Endothelial cell of umbilical vein (primary cell): ENCODE measurements around the gene FBXO24. TPM values are rescaled to one million over a fixed set of nuclear protein-coding genes. Genes with fewer than 3 reads are reported as not detected.

Experiments
- BruUV-seq: library from RNA; stranded (reverse); fragments of 400-500 nt; replicated peaks from 2 replicates; lab custom pipeline; 2021; lab: Mats Ljungman, UMichigan
- CTCF ChIA-PET: fragments of 300-600, 350-600 bp; sonication (Branson Sonifier 250); formaldehyde crosslinking; loops from one replicate; lab custom pipeline; 2021; ENCODE audit warnings: antibody characterized with exemption, inconsistent platforms; lab: Charles Lee
- POLR2A ChIA-PET: fragments of 300-600, 350-600 bp; sonication (Branson Sonifier 250); formaldehyde crosslinking; loops from one replicate; lab custom pipeline; 2021; ENCODE audit warnings: antibody characterized with exemption, inconsistent platforms; lab: Charles Lee
- DNase-seq: peaks from one replicate; pipeline ENCODE4 v3.0.0-alpha.2; 2011; ENCODE audit warnings: low read depth, low spot score
- FAIRE-seq: peaks from 2 replicates; lab custom pipeline; 2011; peaks lifted over from hg19 to GRCh38; lab: Jason Lieb, UNC
- H2AFZ ChIP-seq: 2 replicates; pipeline ENCODE4 v1.6.0; 2012; ENCODE audit warnings: low read depth, low read length, control low read depth, inconsistent platforms
- H3K27ac ChIP-seq: 2 replicates; pipeline ENCODE4 v1.5.1; 2011; ENCODE audit warnings: low read depth, mild to moderate bottlenecking, control low read depth, low read length, moderate library complexity; ENCODE audit not compliant: insufficient read depth
- H3K27me3 ChIP-seq, 2 experiments: 2 replicates each; pipeline versions ENCODE4 v1.6.0 to v1.6.1; 2011; ENCODE audit warnings: low read length in 2 of 2, mixed read lengths in 1 of 2; ENCODE audit not compliant: control insufficient read depth in 2 of 2, insufficient read depth in 2 of 2
- H3K36me3 ChIP-seq, 2 experiments: 2 replicates in 1 of 2; 3 replicates in 1 of 2; pipeline ENCODE4 v1.5.1; 2011; ENCODE audit warnings: low read length in 2 of 2, mild to moderate bottlenecking in 1 of 2, moderate library complexity in 1 of 2; ENCODE audit not compliant: control insufficient read depth in 2 of 2, insufficient read depth in 2 of 2; ENCODE audit errors: extremely low read depth in 1 of 2
- H3K4me1 ChIP-seq: 3 replicates; pipeline ENCODE4 v1.5.1; 2011; ENCODE audit warnings: mild to moderate bottlenecking, low read length; ENCODE audit not compliant: control insufficient read depth, insufficient read depth; ENCODE audit errors: extremely low read depth
- H3K4me2 ChIP-seq: 2 replicates; pipeline ENCODE4 v1.6.1; 2011; ENCODE audit warnings: low read length, control low read depth, mixed read lengths; ENCODE audit not compliant: insufficient read depth
- H3K4me3 ChIP-seq, 3 experiments: fragments of 200-600 bp in 1 of 3; sonication (generic), shearing (Covaris generic) in 1 of 3; replicated peaks in 1 of 3; 2 replicates each; pipeline ENCODE4 v1.5.1; 2011 to 2016; ENCODE audit warnings: control low read depth in 3 of 3, low read length in 3 of 3, mild to moderate bottlenecking in 2 of 3, inconsistent platforms in 1 of 3, low read depth in 1 of 3, moderate library complexity in 1 of 3; ENCODE audit not compliant: insufficient read depth in 1 of 3
- H3K79me2 ChIP-seq: 2 replicates; pipeline ENCODE4 v1.6.0; 2012; ENCODE audit warnings: low read length, inconsistent platforms; ENCODE audit not compliant: control insufficient read depth, insufficient read depth
- H3K9ac ChIP-seq: replicated peaks from 2 replicates; pipeline ENCODE3; 2011; ENCODE audit warnings: low read length, control low read depth; ENCODE audit not compliant: insufficient read depth; ENCODE audit errors: extremely low read depth
- H3K9me1 ChIP-seq: replicated peaks from 3 replicates; pipeline ENCODE4 v1.6.0; 2011; ENCODE audit warnings: mild to moderate bottlenecking, low read length; ENCODE audit not compliant: control insufficient read depth, insufficient read depth; ENCODE audit errors: extremely low read depth
- H3K9me3 ChIP-seq: replicated peaks from 2 replicates; pipeline ENCODE4 v1.5.1; 2012; ENCODE audit warnings: low read length, inconsistent platforms; ENCODE audit not compliant: control insufficient read depth, insufficient read depth
- H4K20me1 ChIP-seq: replicated peaks from 2 replicates; pipeline ENCODE3; 2011; ENCODE audit warnings: mild to moderate bottlenecking, low read length; ENCODE audit not compliant: control insufficient read depth, insufficient read depth; ENCODE audit errors: extremely low read depth
- EZH2 ChIP-seq: IDR thresholded peaks from 2 replicates; pipeline ENCODE4 v1.6.1; 2012; ENCODE audit warnings: borderline replicate concordance, low read depth, mild to moderate bottlenecking, moderate library complexity, low read length, inconsistent platforms; ENCODE audit not compliant: severe bottlenecking
- FOS ChIP-seq: IDR thresholded peaks from 2 replicates; pipeline ENCODE4 v1.6.1; 2011; ENCODE audit warnings: mild to moderate bottlenecking, low read length, moderate library complexity, borderline replicate concordance; ENCODE audit not compliant: insufficient read depth
- GATA2 ChIP-seq: IDR thresholded peaks from 2 replicates; pipeline ENCODE4 v1.7.0; 2011; ENCODE audit warnings: low read depth, mild to moderate bottlenecking, moderate library complexity, mixed read lengths, low read length; ENCODE audit not compliant: insufficient read length, insufficient read depth
- JUN ChIP-seq: IDR thresholded peaks from 2 replicates; pipeline ENCODE4 v1.6.1; 2011; ENCODE audit warnings: borderline replicate concordance, low read depth; ENCODE audit not compliant: insufficient read length, insufficient read depth
- MYC ChIP-seq: IDR thresholded peaks from one replicate; pipeline ENCODE4 v1.6.1; 2011; ENCODE audit warnings: mild to moderate bottlenecking, low read depth, low read length
- POLR2A ChIP-seq: IDR thresholded peaks from 2 replicates; pipeline ENCODE4 v1.6.1; 2012; ENCODE audit warnings: low read depth, mild to moderate bottlenecking, control low read depth, low read length
- POLR2AphosphoS5 ChIP-seq: IDR thresholded peaks from 2 replicates; pipeline ENCODE4 v1.6.1; 2012; ENCODE audit warnings: low read depth, mild to moderate bottlenecking, control low read depth, low read length, moderate library complexity; ENCODE audit not compliant: insufficient read depth
- dilution Hi-C: fragments of 300-500 bp; cut with MboI; formaldehyde crosslinking; loops from one replicate; pipeline ENCODE4 v1.15.0; 2019; ENCODE audit warnings: low sequenced_read_pairs; ENCODE audit not compliant: extremely low pct_ligation_motif_present
- intact Hi-C: fragments of 100-400 bp; cut with micrococcal nuclease; formaldehyde crosslinking; loops from one replicate; pipeline ENCODE4 v1.10.0; 2022
- polyA plus RNA-seq, 4 experiments: library from polyadenylated mRNA; depleted of rRNA in 3 of 4; stranded (reverse) in 3 of 4; unstranded in 1 of 4; fragments of >200 nt; gene quantifications; 2 replicates each; pipeline versions ENCODE4 v1.2.1 to v1.2.3, GENCODE V29; 2011 to 2012; ENCODE audit warnings: missing spikeins in 1 of 4
- total RNA-seq: library from RNA; stranded (reverse); gene quantifications from 2 replicates; pipeline ENCODE4 v1.2.3, GENCODE V29; 2021
- TF ChIP-seq, protein P1 (sequence below), 2 donors: IDR thresholded peaks; 1 replicate in 1 of 2; 2 replicates in 1 of 2; pipeline ENCODE4 v1.5.1; 2011; ENCODE audit warnings: low read length in 2 of 2, mild to moderate bottlenecking in 2 of 2, moderate library complexity in 2 of 2, control low read depth in 1 of 2, inconsistent platforms in 1 of 2, low read depth in 1 of 2; ENCODE audit not compliant: insufficient read depth in 1 of 2; ENCODE audit errors: extremely low read depth in 1 of 2
- TF ChIP-seq, protein P2 (sequence below): IDR thresholded peaks from 2 replicates; pipeline ENCODE4 v1.6.1; 2011; ENCODE audit not compliant: insufficient read depth, insufficient read length

Gene FBXO24
- total and polyA plus RNA-seq, 2 donors (not counting 3 experiments of a cell fraction or from before 2014, with no cell fraction given): 0.37 to 0.38 TPM

GRCh38 chr7:100571829-100572116, 14.4 kb upstream of the FBXO24 start:
- H3K36me3 ChIP-seq: peaks cover 0 to 17% of the 10 kb centered on the region in 2 experiments
- H3K9me3 ChIP-seq: no peaks in the 10 kb centered on the region
- H3K9ac ChIP-seq: no peak overlapping the region
- H4K20me1 ChIP-seq: no peaks in the 10 kb centered on the region
- H3K79me2 ChIP-seq: no peaks in the 10 kb centered on the region
- no peaks in the 10 kb centered on the region for H3K9me1 ChIP-seq
- H3K27me3 ChIP-seq: no peaks in the 10 kb centered on the region
- no peak overlapping the region for H3K4me3 ChIP-seq
- H3K4me1 ChIP-seq: peaks cover 11% of the 10 kb centered on the region
- TF ChIP-seq POLR2AphosphoS5: no peak
- TF ChIP-seq POLR2A: no peak
- no peak for TF ChIP-seq EZH2
- TF ChIP-seq GATA2: no peak
- TF ChIP-seq MYC: no peak
- TF ChIP-seq FOS: no peak
- TF ChIP-seq JUN: no peak
- TF ChIP-seq, protein P1, sequence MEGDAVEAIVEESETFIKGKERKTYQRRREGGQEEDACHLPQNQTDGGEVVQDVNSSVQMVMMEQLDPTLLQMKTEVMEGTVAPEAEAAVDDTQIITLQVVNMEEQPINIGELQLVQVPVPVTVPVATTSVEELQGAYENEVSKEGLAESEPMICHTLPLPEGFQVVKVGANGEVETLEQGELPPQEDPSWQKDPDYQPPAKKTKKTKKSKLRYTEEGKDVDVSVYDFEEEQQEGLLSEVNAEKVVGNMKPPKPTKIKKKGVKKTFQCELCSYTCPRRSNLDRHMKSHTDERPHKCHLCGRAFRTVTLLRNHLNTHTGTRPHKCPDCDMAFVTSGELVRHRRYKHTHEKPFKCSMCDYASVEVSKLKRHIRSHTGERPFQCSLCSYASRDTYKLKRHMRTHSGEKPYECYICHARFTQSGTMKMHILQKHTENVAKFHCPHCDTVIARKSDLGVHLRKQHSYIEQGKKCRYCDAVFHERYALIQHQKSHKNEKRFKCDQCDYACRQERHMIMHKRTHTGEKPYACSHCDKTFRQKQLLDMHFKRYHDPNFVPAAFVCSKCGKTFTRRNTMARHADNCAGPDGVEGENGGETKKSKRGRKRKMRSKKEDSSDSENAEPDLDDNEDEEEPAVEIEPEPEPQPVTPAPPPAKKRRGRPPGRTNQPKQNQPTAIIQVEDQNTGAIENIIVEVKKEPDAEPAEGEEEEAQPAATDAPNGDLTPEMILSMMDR (IDR thresholded peaks at IDR 0.05; ENCODE audit: extremely low read depth in 1 of 2, insufficient read depth in 1 of 2, low read depth in 1 of 2, low read length in 2 of 2): no peak
- TF ChIP-seq, protein P2, sequence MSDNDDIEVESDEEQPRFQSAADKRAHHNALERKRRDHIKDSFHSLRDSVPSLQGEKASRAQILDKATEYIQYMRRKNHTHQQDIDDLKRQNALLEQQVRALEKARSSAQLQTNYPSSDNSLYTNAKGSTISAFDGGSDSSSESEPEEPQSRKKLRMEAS: no peak
- H3K27ac ChIP-seq: no peak overlapping the region
- DNase-seq: no peak
- BruUV-seq: no TSS peak
- intact Hi-C loops: no loop called here
- dilution Hi-C loops: no loop called here
- CTCF ChIA-PET: interaction anchor here (0.7 to 1.9 kb wide), 4 partner anchors 9 to 17 kb away, joined by 3 to 10 read pairs (median 6); no protein-coding TSS in a partner anchor
- no peak overlapping the region for H2AFZ ChIP-seq
- no peak for FAIRE-seq
- no peak overlapping the region for H3K4me2 ChIP-seq
- POLR2A ChIA-PET: interaction anchor here (0.6 to 1.8 kb wide), 3 partner anchors 13 to 82 kb away, joined by 4 to 13 read pairs (median 5); partner anchors contain the start of genes FBXO24 and LRCH4
